ENCODE data around the gene CDY1. TPM values are rescaled to one million over a fixed set of nuclear protein-coding genes. Genes with fewer than 3 reads are reported as not detected.
"Not testable (repeated sequence)": the region's sequence is repeated elsewhere in the genome, so short reads cannot be mapped to it uniquely, and the experiment has no call there.

CDY1 gene, protein sequence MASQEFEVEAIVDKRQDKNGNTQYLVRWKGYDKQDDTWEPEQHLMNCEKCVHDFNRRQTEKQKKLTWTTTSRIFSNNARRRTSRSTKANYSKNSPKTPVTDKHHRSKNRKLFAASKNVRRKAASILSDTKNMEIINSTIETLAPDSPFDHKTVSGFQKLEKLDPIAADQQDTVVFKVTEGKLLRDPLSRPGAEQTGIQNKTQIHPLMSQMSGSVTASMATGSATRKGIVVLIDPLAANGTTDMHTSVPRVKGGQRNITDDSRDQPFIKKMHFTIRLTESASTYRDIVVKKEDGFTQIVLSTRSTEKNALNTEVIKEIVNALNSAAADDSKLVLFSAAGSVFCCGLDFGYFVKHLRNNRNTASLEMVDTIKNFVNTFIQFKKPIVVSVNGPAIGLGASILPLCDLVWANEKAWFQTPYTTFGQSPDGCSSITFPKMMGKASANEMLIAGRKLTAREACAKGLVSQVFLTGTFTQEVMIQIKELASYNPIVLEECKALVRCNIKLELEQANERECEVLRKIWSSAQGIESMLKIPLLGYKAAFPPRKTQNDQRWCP
- polyA plus RNA-seq = not detected in 3 replicates
- not detected for polyA plus RNA-seq (2011; ENCODE audit: low read depth)
- not detected in 2 replicates for polyA plus RNA-seq (2011; cell fraction: cytosol; rRNA removed)
- polyA plus RNA-seq (2011; cell fraction: nucleus; rRNA removed) = not detected in 2 replicates
- not detected in 2 replicates for polyA plus RNA-seq (2012; ENCODE audit: low replicate concordance)
- polyA minus RNA-seq = not detected in 3 replicates
- not detected for polyA minus RNA-seq (2011; cell fraction: cytosol; rRNA and poly(A)+ RNA removed)
- not detected in 2 replicates for polyA minus RNA-seq (2011; cell fraction: nucleus; rRNA and poly(A)+ RNA removed)

- H3K9me3 ChIP-seq (ENCODE audit: control insufficient read depth, low read depth, low read length); H3K36me3 ChIP-seq (ENCODE audit: control insufficient read depth in 2 of 2, extremely low read depth in 1 of 2, insufficient read depth in 2 of 2, low read length in 2 of 2); H3K9ac ChIP-seq (ENCODE audit: control insufficient read depth, extremely low read depth, insufficient read depth, low read length); H4K20me1 ChIP-seq (ENCODE audit: control insufficient read depth, extremely low read depth, insufficient read depth, low read length); H3K9me1 ChIP-seq (ENCODE audit: control insufficient read depth, extremely low read depth, insufficient read depth, low read length); H3K4me2 ChIP-seq (ENCODE audit: control insufficient read depth, extremely low read depth, insufficient read depth, low read depth, low read length); H3K27ac ChIP-seq (ENCODE audit: control insufficient read depth, insufficient read depth, low read length); FAIRE-seq; H3K27me3 ChIP-seq (ENCODE audit: control insufficient read depth, extremely low read depth, insufficient read depth, low read length); H2AFZ ChIP-seq (ENCODE audit: control insufficient read depth, low read length); DNase-seq (ENCODE audit: low read depth, low spot score); dilution Hi-C loops (cut with MboI; ENCODE audit: extremely low pct_ligation_motif_present, low sequenced_read_pairs); H3K4me1 ChIP-seq (ENCODE audit: control insufficient read depth, extremely low read depth, insufficient read depth, low read length); H3K4me3 ChIP-seq (ENCODE audit: control insufficient read depth in 2 of 3, extremely low read depth in 1 of 3, insufficient read depth in 2 of 3, low read depth in 1 of 3, low read length in 3 of 3); H3K79me2 ChIP-seq (ENCODE audit: control insufficient read depth, insufficient read depth, low read length): not testable (repeated sequence)
Observed at GRCh38 chrY:25621817-25622216, at the start of gene CDY1. Gene CDY1, plus strand, starts transcription at chrY:25622117. Its CDS starts 326 bp downstream, at chrY:25622443.

GRCh38 chrY:25593336-25593735 is 28.6 kb upstream of the CDY1 start:
- H2AFZ ChIP-seq (ENCODE audit: control insufficient read depth, low read length); H3K79me2 ChIP-seq (ENCODE audit: control insufficient read depth, insufficient read depth, low read length); H3K27me3 ChIP-seq (ENCODE audit: control insufficient read depth, extremely low read depth, insufficient read depth, low read length); H3K9me1 ChIP-seq (ENCODE audit: control insufficient read depth, extremely low read depth, insufficient read depth, low read length); H3K4me1 ChIP-seq (ENCODE audit: control insufficient read depth, extremely low read depth, insufficient read depth, low read length); FAIRE-seq; H3K9me3 ChIP-seq (ENCODE audit: control insufficient read depth, low read depth, low read length); H3K4me2 ChIP-seq (ENCODE audit: control insufficient read depth, extremely low read depth, insufficient read depth, low read depth, low read length); dilution Hi-C loops (cut with MboI; ENCODE audit: extremely low pct_ligation_motif_present, low sequenced_read_pairs); H3K9ac ChIP-seq (ENCODE audit: control insufficient read depth, extremely low read depth, insufficient read depth, low read length); DNase-seq (ENCODE audit: low read depth, low spot score); H4K20me1 ChIP-seq (ENCODE audit: control insufficient read depth, extremely low read depth, insufficient read depth, low read length); H3K27ac ChIP-seq (ENCODE audit: control insufficient read depth, insufficient read depth, low read length); H3K4me3 ChIP-seq (ENCODE audit: control insufficient read depth in 2 of 3, extremely low read depth in 1 of 3, insufficient read depth in 2 of 3, low read depth in 1 of 3, low read length in 3 of 3); H3K36me3 ChIP-seq (ENCODE audit: control insufficient read depth in 2 of 2, extremely low read depth in 1 of 2, insufficient read depth in 2 of 2, low read length in 2 of 2): not testable (repeated sequence)

GRCh38 chrY:25620209-25620608 is 1.7 kb upstream of the CDY1 start:
- dilution Hi-C loops (cut with MboI; ENCODE audit: extremely low pct_ligation_motif_present, low sequenced_read_pairs); H4K20me1 ChIP-seq (ENCODE audit: control insufficient read depth, extremely low read depth, insufficient read depth, low read length): not testable (repeated sequence)

DNA sequence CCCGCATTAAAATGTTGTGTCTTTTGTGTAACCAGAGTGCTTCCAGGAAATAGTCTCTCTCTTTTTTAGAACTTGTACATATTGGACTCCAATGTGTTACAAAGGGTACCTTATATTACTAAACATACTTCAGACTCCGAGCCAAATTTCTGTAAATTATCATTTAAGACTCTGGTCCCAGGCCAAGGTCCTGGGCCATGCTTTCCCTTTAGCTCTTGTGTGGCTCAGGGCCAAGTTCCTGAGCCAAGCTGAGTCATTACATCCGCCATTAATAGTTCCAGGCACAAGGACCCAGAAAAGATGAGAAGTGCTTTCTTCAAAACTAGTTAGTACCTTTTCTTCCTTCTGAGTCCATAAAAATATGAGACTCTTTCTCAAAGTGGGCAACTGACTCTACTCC is 4.6 kb downstream of the CDY1 start:
- H3K4me3 ChIP-seq (ENCODE audit: control insufficient read depth in 2 of 3, extremely low read depth in 1 of 3, insufficient read depth in 2 of 3, low read depth in 1 of 3, low read length in 3 of 3); FAIRE-seq; H3K4me2 ChIP-seq (ENCODE audit: control insufficient read depth, extremely low read depth, insufficient read depth, low read depth, low read length); H3K27me3 ChIP-seq (ENCODE audit: control insufficient read depth, extremely low read depth, insufficient read depth, low read length); dilution Hi-C loops (cut with MboI; ENCODE audit: extremely low pct_ligation_motif_present, low sequenced_read_pairs); H3K9me1 ChIP-seq (ENCODE audit: control insufficient read depth, extremely low read depth, insufficient read depth, low read length); H3K4me1 ChIP-seq (ENCODE audit: control insufficient read depth, extremely low read depth, insufficient read depth, low read length); H4K20me1 ChIP-seq (ENCODE audit: control insufficient read depth, extremely low read depth, insufficient read depth, low read length); H2AFZ ChIP-seq (ENCODE audit: control insufficient read depth, low read length); H3K36me3 ChIP-seq (ENCODE audit: control insufficient read depth in 2 of 2, extremely low read depth in 1 of 2, insufficient read depth in 2 of 2, low read length in 2 of 2); H3K79me2 ChIP-seq (ENCODE audit: control insufficient read depth, insufficient read depth, low read length); H3K9me3 ChIP-seq (ENCODE audit: control insufficient read depth, low read depth, low read length); H3K27ac ChIP-seq (ENCODE audit: control insufficient read depth, insufficient read depth, low read length); DNase-seq (ENCODE audit: low read depth, low spot score); H3K9ac ChIP-seq (ENCODE audit: control insufficient read depth, extremely low read depth, insufficient read depth, low read length): not testable (repeated sequence)

More at GRCh38 chrY:25620209-25620608, 1.7 kb upstream of the CDY1 start:
- not testable (repeated sequence) for H3K4me1 ChIP-seq (ENCODE audit: control insufficient read depth, extremely low read depth, insufficient read depth, low read length); H3K9me1 ChIP-seq (ENCODE audit: control insufficient read depth, extremely low read depth, insufficient read depth, low read length); DNase-seq (ENCODE audit: low read depth, low spot score); H3K9ac ChIP-seq (ENCODE audit: control insufficient read depth, extremely low read depth, insufficient read depth, low read length); H3K4me2 ChIP-seq (ENCODE audit: control insufficient read depth, extremely low read depth, insufficient read depth, low read depth, low read length); H3K36me3 ChIP-seq (ENCODE audit: control insufficient read depth in 2 of 2, extremely low read depth in 1 of 2, insufficient read depth in 2 of 2, low read length in 2 of 2); H3K4me3 ChIP-seq (ENCODE audit: control insufficient read depth in 2 of 3, extremely low read depth in 1 of 3, insufficient read depth in 2 of 3, low read depth in 1 of 3, low read length in 3 of 3); H3K27me3 ChIP-seq (ENCODE audit: control insufficient read depth, extremely low read depth, insufficient read depth, low read length); FAIRE-seq; H3K79me2 ChIP-seq (ENCODE audit: control insufficient read depth, insufficient read depth, low read length); H3K9me3 ChIP-seq (ENCODE audit: control insufficient read depth, low read depth, low read length); H3K27ac ChIP-seq (ENCODE audit: control insufficient read depth, insufficient read depth, low read length); H2AFZ ChIP-seq (ENCODE audit: control insufficient read depth, low read length)
